Activated CD4-positive, alpha-beta T cell treated with anti-CD3 and anti-CD28 coated beads, Interleukin-2, amount 50 U/mL, for 16 hours (primary cell): ENCODE data around the gene HERPUD2.
A peak's percentile ranks its signal among the peaks of the same experiment; 100 is the strongest.
"Not testable (repeated sequence)": the region's sequence is repeated elsewhere in the genome, so short reads cannot be mapped to it uniquely, and the experiment has no call there.

Source experiments
- DNase-seq: peaks from one replicate; pipeline ENCODE4 v3.0.0-alpha.2; 2020

The HERPUD2 gene

DNA sequence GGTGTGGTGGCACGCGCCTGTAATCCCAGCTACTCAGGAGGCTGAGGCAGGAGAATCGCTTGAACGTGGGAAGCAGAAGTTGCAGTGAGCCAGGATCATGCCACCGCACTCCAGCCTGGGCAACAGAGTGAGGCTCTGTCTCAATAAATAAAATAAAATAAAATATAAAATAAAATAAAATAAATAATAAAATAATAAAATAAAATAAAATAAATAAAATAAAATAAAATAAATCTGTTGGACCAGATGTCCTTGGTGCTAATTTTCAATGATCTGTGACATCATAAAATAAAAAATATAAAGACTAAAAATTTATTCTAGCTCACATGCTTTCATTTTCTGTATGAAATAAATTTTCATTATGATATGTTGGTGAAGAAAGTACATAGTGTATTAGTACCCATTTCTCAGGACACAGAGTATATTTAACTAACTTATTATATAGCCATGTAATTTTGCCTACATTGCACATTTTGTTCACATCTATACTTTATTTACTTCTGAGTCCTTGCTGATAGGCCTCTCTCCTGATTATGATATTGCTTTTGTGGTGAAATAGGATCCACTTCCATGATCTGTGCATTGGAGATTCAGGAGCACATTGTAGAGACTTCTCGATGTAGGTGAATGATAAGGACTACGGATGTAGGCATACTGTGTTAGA, 17.8 kb upstream of the HERPUD2 start:
- DNase-seq: no peak

GRCh38 chr7:35707422-35707821, 12.5 kb upstream of the HERPUD2 start:
- DNase-seq: no peak

DNA sequence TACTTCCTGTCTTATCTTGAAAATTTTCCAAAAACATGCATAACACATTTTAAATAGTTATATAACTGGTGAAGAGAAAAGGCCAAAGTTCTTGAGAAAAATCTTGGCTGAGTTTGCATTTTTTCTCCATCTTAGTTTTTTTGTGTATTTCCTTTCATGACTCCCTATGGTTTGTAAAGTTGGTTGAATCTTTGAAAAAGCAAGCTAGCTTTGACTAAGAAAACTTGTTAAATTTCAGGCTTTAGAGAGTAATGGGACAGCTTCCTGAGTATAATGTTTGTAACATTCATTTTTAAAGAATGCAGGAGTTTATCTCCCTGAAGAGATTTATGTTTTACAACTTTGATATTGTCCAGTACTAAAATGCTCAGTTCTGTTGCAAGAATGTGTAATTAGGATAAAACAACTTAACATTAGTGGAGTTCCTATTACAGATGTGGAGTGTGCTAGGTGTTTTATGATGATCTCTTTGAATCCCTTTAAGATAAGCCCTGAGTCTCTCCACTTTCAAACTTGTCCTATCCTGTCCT, 11.1 kb upstream of the HERPUD2 start:
- no peak for DNase-seq

GRCh38 chr7:35704261-35704660, 9.3 kb upstream of the HERPUD2 start:
- DNase-seq: no peak

- no peak for DNase-seq
These were observed 7.6 kb upstream of the HERPUD2 start for GRCh38 chr7:35702541-35702940.

DNA sequence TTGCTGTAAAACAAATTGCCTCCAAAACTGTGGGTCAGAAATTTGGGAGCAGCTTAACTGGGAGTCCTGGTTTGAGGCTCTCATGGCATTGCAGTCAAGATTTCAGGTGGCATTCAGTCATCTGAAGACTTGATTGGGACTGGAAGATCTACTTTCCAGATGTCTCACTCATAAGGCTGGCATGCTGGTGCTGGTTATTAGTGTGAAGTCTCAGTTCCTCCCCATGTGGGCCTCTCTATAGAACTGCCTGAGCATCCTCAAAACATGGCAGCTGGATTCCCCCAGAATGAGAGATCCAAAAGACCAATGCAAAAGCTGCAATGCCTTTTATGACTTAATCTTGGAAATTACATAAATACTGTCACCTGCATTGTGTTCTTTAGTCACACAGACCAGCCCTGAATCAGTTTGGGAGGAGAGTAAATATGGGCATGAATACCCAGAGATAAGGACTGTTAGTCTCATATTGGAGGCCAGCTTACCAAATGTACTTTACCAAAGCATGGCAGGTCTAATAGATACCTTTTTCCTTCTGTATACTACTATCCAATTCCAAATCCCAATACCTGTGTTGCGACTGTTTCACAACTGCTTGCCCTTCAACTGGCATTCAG, 6.5 kb upstream of the HERPUD2 start:
- DNase-seq: peak; percentile 60

DNA sequence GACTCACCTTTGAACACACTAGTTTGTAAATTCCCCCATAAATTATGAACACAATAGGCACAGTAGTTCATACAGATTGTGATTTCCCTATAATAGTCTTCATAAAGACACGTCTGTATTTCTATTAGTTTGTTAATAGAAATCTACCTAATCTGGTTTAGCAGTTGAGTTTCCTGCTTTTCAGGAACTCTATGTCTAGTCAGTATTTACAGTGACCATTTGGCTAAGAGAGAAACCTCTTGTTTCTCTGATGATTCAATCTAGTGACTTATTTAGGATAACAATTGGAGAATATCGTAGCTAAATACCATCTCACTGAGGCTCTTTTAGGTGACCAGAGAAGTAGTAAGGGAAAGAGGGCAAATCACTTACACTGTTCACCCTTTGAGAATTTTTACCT, 5.9 kb upstream of the HERPUD2 start:
- DNase-seq: no peak

- peak; percentile 62 for DNase-seq
These were observed 5.4 kb upstream of the HERPUD2 start for GRCh38 chr7:35700333-35700732.

DNA sequence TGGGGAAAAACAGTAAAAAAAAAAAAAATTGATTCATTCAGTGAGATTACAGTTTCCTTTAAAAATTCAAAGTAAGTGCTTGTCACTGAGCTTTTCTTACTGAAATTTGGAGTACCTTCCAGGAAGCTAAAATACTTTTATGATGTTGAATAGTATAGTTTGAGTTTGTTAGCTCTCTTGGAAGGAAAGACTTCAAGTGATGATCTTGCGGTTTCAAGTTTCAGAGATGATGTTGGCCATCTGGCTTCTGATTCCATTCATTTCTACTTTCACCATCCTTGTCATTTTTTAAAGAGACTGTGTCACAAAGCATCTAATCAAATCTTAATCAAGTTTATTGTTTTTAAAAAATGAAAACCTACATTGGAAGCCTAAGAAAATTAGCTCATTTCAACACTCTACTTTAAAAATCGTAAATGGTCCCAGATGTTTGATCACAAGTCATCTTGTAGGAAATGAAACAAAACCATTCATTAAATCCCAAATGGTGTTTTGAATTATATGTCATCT, 4.9 kb upstream of the HERPUD2 start:
- peak; percentile 60 for DNase-seq

GRCh38 chr7:35698382-35698781, 3.4 kb upstream of the HERPUD2 start:
- DNase-seq: not testable (repeated sequence)

- no peak for DNase-seq
These were observed 2.7 kb upstream of the HERPUD2 start for GRCh38 chr7:35697414-35698175.

- DNase-seq: no peak
These were observed 1.1 kb upstream of the HERPUD2 start for GRCh38 chr7:35695987-35696386.

- DNase-seq: peak; percentile 50
These were observed 527 bp upstream of the HERPUD2 start for GRCh38 chr7:35695473-35695850.

DNA sequence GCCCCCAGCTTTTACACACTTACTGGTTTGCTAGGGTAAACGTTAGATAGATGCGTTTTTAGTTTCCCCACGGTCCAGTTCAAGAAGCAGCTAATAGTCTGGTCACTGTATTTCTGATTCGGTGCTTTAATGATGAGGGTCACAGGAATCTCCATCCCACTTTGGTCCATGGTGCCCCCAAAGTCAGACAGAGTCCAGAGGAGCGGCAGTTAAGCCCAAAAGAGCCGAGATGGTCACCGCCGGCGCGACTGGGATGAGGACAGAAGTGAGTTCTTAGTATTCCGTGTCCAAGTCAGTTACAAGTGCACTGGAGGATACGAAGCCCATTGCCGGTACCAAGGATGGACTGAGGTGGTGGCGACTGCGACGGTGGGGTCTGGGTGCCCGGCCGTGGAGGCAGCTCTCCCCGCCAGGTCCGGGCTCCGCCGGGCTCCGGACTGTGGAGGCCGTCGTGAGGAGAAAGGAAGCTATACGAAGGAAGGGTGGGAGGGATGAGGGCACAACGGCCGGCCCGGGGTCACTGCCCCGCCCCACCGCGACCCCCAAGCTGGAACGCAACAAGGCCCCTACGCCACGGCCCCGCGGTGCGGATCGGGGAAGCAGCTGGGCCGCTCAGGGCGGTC, 663 bp downstream of the HERPUD2 start:
- no peak for DNase-seq

GRCh38 chr7:35691827-35692307, 3.1 kb downstream of the HERPUD2 start:
- peak; percentile 60 for DNase-seq

DNA sequence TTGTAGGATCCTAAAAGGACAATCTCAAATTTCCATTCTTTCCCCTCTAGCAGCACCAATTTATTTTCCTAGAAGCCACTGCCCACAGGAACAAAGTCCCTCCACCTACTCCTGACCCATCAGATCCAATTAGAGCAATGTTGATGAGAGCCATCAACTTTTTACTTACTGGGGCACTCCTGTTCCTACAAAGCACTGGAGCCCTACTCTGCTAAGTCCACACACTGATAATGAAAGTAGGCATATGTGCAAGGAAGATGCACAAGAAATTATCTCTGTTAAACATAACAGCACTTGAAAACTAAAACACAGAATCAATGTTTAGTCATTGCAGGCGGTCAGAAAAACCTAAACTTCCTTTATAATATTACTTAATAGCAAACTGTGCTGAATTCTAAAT, 3.6 kb downstream of the HERPUD2 start:
- DNase-seq: peak; percentile 53

DNA sequence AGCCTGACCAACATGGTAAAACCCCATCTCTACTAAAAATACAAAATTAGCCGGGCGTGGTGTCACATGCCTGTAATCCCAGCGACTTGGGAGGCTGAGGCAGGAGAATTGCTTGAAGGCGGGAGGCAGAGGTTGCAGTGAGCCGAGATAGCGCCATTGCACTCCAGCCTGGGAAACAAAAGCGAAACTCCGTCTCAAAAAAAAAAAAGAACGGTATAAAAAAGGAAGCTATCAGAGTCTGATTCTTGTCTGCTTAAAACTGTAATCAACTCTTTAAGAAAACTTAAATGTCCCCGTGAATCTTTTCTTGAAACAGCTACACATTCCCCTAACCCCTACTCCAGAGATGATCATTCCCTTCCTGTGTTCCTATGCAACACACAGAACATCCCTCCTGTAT, 4.3 kb downstream of the HERPUD2 start:
- not testable (repeated sequence) for DNase-seq

- DNase-seq: no peak
These were observed 9.2 kb downstream of the HERPUD2 start for GRCh38 chr7:35685781-35686180.

DNA sequence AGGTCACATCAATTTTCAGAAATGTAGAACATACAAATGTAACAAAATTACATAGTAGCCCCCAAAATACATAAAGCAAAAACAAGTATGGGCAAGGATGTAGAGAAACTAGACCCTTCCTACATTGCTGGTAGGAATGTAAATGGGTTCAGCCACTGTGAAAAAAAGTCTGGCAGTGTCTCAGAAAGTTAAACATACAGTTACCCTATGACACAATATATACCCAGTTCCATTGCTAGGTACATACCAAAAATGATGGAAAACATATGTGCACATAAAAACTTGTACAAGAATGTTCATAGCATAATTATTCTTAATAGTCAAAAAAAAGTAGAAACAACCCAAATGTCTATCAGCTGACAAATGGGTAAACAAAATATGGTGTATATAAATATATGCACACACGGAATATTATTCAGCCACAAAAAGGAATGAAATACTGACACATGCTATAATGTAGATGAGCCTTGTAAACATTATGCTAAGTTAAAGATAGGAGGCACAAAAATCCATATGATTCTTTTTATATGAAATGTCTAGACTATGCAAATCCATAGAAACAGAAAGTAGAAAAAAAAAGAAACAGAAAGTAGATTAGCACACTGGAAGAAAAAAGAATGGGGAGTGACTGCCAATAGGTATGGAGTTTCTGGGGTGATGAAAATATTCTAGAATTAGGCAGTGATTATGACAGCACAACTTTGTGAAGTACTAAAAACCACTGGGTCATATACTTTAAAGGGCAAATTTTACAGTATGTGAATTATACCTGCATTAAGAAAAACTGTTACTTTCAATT, 13.5 kb downstream of the HERPUD2 start:
- no peak for DNase-seq

DNA sequence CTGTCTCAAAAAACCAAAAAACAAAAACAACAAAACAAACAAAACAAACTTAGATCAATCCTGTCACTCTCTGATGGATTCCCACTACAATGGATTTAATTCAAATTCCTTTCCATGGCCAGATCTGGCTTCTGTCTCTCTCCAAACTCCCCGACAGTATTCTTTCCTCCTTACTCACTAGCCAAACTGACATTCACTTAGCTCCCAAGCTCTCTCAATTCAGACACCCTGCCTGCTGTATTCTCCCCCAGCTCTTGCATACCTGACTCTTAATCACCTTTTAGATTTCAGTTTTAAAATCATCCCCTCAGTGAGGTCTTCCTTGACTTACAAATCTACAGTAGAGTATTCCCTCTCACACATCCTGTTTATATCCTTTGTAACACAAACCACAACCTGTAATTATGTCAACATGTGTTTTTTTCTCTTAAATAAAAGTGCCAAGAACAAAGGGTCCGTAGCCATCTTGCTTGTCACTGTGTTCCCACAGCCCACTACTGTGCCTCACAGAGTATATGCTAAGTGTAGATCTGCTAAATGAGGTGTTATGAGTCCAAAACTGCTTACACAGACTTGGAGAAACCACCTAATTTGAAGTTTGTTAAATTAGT, 14.4 kb downstream of the HERPUD2 start:
- DNase-seq: no peak

- no peak for DNase-seq
These were observed 17.2 kb downstream of the HERPUD2 start for GRCh38 chr7:35677582-35678356.
